ENCODE measurements around the gene IGFBP7.

GRCh38 chr4:57076646-57077045 lies 33.5 kb downstream of the IGFBP7 start:
- no peak for TF ChIP-seq FOXK2 (IDR thresholded peaks at IDR 0.05)
- TF ChIP-seq CTBP1 (IDR thresholded peaks at IDR 0.05; ENCODE audit: borderline replicate concordance), result no peak
- no peak for TF ChIP-seq SP1 (IDR thresholded peaks at IDR 0.05)
- TF ChIP-seq ZNF384 (IDR thresholded peaks at IDR 0.05), result no peak
- no peak for TF ChIP-seq SUZ12 (IDR thresholded peaks at IDR 0.05)
- no peak for TF ChIP-seq FOXM1 (IDR thresholded peaks at IDR 0.05; ENCODE audit: borderline replicate concordance)
- TF ChIP-seq LEF1 (IDR thresholded peaks at IDR 0.05; ENCODE audit: borderline replicate concordance), result no peak
- no peak for TF ChIP-seq FOXA1 (IDR thresholded peaks at IDR 0.05)
- no peak for TF ChIP-seq BHLHE40 (IDR thresholded peaks at IDR 0.05; ENCODE audit: borderline replicate concordance)
- no peak for TF ChIP-seq ELF4 (IDR thresholded peaks at IDR 0.05)
- no peak for TF ChIP-seq L3MBTL2 (conservative IDR thresholded peaks at IDR 0.05)
- TF ChIP-seq TARDBP (IDR thresholded peaks at IDR 0.05), result no peak
- TF ChIP-seq NFRKB (IDR thresholded peaks at IDR 0.05), result no peak
